Trophoblast cell (in vitro differentiated cells and primary cell): ENCODE data around the gene AURKA.
A peak's percentile ranks its signal among the peaks of the same experiment; 100 is the strongest.

Source experiments
- DNase-seq, 2 donors: peaks; one replicate each; pipeline ENCODE4 v3.0.0-alpha.2; 2016
- H2AFZ ChIP-seq: 2 replicates; pipeline ENCODE4 v1.6.1; 2013; ENCODE audit warnings: low read length, moderate library complexity, mild to moderate bottlenecking; ENCODE audit not compliant: insufficient read depth, poor library complexity
- H2AK5ac ChIP-seq: 2 replicates; pipeline ENCODE4 v1.6.1; 2013; ENCODE audit warnings: mild to moderate bottlenecking, low read length
- H2BK120ac ChIP-seq: 2 replicates; pipeline ENCODE4 v1.6.1; 2013; ENCODE audit warnings: low read length, mild to moderate bottlenecking, moderate library complexity; ENCODE audit not compliant: insufficient read depth, poor library complexity
- H2BK12ac ChIP-seq: 2 replicates; pipeline ENCODE4 v1.6.1; 2013; ENCODE audit warnings: mild to moderate bottlenecking, low read length, moderate library complexity
- H2BK5ac ChIP-seq: 2 replicates; pipeline ENCODE4 v1.6.1; 2013; ENCODE audit warnings: low read length, low read depth, moderate library complexity, mild to moderate bottlenecking; ENCODE audit not compliant: poor library complexity
- H3K14ac ChIP-seq: 2 replicates; pipeline ENCODE4 v1.6.1; 2013; ENCODE audit warnings: mild to moderate bottlenecking, low read length
- H3K18ac ChIP-seq: 2 replicates; pipeline ENCODE4 v1.6.1; 2013; ENCODE audit warnings: mild to moderate bottlenecking, low read length
- H3K23ac ChIP-seq: 2 replicates; pipeline ENCODE4 v1.6.1; 2013; ENCODE audit warnings: low read length
- H3K27ac ChIP-seq: 2 replicates; pipeline ENCODE4 v1.5.1; 2013; ENCODE audit warnings: low read depth, mild to moderate bottlenecking, inconsistent platforms, low read length, moderate library complexity
- H3K27me3 ChIP-seq: 2 replicates; pipeline ENCODE4 v1.6.1; 2013; ENCODE audit warnings: inconsistent platforms, mild to moderate bottlenecking, low read length, moderate library complexity; ENCODE audit not compliant: insufficient read depth
- H3K36me3 ChIP-seq, 2 experiments: 1 replicate in 1 of 2; 2 replicates in 1 of 2; pipeline ENCODE4 v1.6.1; 2013; ENCODE audit warnings: low read length in 2 of 2, mild to moderate bottlenecking in 2 of 2, moderate library complexity in 1 of 2; ENCODE audit not compliant: insufficient read depth in 2 of 2, control insufficient read depth in 1 of 2
- H3K4ac ChIP-seq: 2 replicates; pipeline ENCODE4 v1.6.1; 2013; ENCODE audit warnings: low read depth, mild to moderate bottlenecking, low read length, moderate library complexity
- H3K4me1 ChIP-seq, 2 experiments: 1 replicate in 1 of 2; 2 replicates in 1 of 2; pipeline ENCODE4 v1.6.1; 2013; ENCODE audit warnings: low read length in 2 of 2, mild to moderate bottlenecking in 2 of 2, moderate library complexity in 1 of 2; ENCODE audit not compliant: insufficient read depth in 2 of 2, control insufficient read depth in 1 of 2
- H3K4me2 ChIP-seq: 2 replicates; pipeline ENCODE4 v1.6.1; 2013; ENCODE audit warnings: inconsistent platforms, mild to moderate bottlenecking, low read length, moderate library complexity
- H3K4me3 ChIP-seq: 2 replicates; pipeline ENCODE4 v1.5.1; 2013; ENCODE audit warnings: mild to moderate bottlenecking, low read depth, low read length, inconsistent platforms
- H3K79me1 ChIP-seq: one replicate; pipeline ENCODE4 v1.6.1; 2013; ENCODE audit warnings: low read length
- H3K79me2 ChIP-seq: 2 replicates; pipeline ENCODE4 v1.6.1; 2013; ENCODE audit warnings: low read length, mild to moderate bottlenecking; ENCODE audit not compliant: control insufficient read depth, insufficient read depth, poor library complexity
- H3K9ac ChIP-seq: 2 replicates; pipeline ENCODE4 v1.6.1; 2013; ENCODE audit warnings: mild to moderate bottlenecking, low read length
- H3K9me3 ChIP-seq: 2 replicates; pipeline ENCODE4 v1.6.1; 2013; ENCODE audit warnings: low read depth, mild to moderate bottlenecking, control low read depth, inconsistent platforms, low read length; ENCODE audit not compliant: insufficient read depth
- H4K12ac ChIP-seq: 2 replicates; pipeline ENCODE4 v1.6.1; 2013; ENCODE audit warnings: low read depth, mild to moderate bottlenecking, low read length, moderate library complexity
- H4K8ac ChIP-seq: 2 replicates; pipeline ENCODE4 v1.6.1; 2013; ENCODE audit warnings: low read depth, mild to moderate bottlenecking, low read length, moderate library complexity
- H4K91ac ChIP-seq: one replicate; pipeline ENCODE4 v1.6.1; 2013; ENCODE audit warnings: low read depth, mild to moderate bottlenecking, low read length, moderate library complexity
- WGBS: extraction: QIAGEN DNeasy Blood & Tissue Kit; methylation state at CpG from one replicate; pipeline ENCODE4 v1.1.7; 2013; ENCODE audit warnings: missing lambda C conversion rate; ENCODE audit not compliant: insufficient read length, insufficient coverage; ENCODE audit errors: extremely low coverage; 5-methylcytosine and 5-hydroxymethylcytosine counted together

Gene AURKA

DNA sequence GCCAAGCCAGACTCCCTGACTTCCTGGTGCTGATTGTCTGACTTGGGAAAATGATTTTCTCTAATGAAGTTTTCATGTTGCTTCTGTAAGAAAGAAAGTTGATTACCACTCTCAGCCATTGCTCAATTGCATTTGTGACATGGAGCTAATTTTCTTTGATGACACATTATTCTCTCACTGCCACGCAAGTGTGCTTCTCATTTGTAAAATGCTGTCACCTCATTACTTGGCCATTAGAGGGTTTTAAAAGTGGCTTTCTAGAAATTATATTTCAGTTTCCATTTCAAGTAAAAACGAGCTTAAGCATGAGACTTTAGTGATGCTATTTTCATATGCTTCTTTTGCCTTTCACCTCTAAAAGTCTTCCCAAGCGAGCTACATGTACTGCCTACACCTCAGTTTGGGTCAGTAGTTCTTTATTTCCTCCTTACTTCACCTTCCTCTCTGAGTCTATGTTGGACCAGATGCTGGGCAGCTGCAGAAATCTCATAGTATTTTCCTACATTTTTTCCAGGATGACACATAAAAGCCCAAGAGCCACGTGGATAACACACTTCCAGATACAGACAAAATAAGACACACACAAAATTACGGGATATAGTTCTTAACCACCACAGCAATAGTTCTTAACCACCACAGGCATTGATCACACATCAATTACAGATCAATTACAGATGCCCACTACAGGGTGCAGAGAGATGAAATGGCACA, 39.5 kb downstream of the AURKA start:
- Histone ChIP-seq H4K12ac (no peak overlapping the region), H3K79me1 (no peaks in the 10 kb centered on the region), H2BK12ac (no peak overlapping the region), H3K27me3 (no peaks in the 10 kb centered on the region), H2BK120ac (no peak overlapping the region), H2AFZ (no peak overlapping the region), H3K9me3 (no peaks in the 10 kb centered on the region), H3K14ac (no peak overlapping the region), H4K91ac (no peak overlapping the region), H3K4me3 (no peak overlapping the region), H3K18ac (no peak overlapping the region), H4K8ac (no peak overlapping the region), H3K36me3 (no peaks in the 10 kb centered on the region), H3K4ac (no peak overlapping the region), H2AK5ac (no peak overlapping the region), H3K79me2 (no peaks in the 10 kb centered on the region), H3K9ac (no peak overlapping the region), H3K4me1 (no peaks in the 10 kb centered on the region), H3K4me2 (no peak overlapping the region), H3K23ac (no peak overlapping the region), H2BK5ac (no peak overlapping the region), H3K27ac (no peak overlapping the region)
- no peak for DNase-seq
- WGBS, result no CpG with 5 or more reads among the region's 5 CpGs

DNA sequence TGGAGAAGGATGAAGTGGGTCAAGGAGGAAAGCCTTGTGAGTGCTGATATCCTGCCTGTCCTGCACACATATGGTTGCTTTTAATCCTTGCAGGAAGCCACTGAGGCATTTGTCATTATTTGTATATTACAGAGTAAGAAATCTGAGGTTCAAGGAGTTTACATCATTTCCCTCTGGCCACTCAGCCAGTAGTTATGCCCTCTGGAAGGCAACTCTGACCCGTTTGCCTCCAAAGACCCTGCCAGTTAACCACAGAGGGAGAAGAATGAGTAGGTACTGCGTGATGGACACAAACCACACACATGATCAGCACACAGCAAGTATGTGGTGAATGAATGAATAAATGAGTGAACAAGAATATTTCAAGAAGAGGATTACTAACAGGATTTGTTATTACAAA, 41.2 kb downstream of the AURKA start:
- no peak for DNase-seq
- no peak overlapping the region for H3K4me2 ChIP-seq
- no peak overlapping the region for H3K4ac ChIP-seq
- H2BK5ac ChIP-seq, result no peak overlapping the region
- no peaks in the 10 kb centered on the region for H3K79me1 ChIP-seq
- H3K23ac ChIP-seq, result peak overlapping the region; percentile 94
- no peak overlapping the region for H4K12ac ChIP-seq
- no peaks in the 10 kb centered on the region for H3K9me3 ChIP-seq
- no peak overlapping the region for H3K18ac ChIP-seq
- H3K4me1 ChIP-seq, result no peaks in the 10 kb centered on the region
- no CpG with 5 or more reads among the region's 2 CpGs for WGBS
- H3K27ac ChIP-seq, result no peak overlapping the region
- no peak overlapping the region for H2BK12ac ChIP-seq
- no peak overlapping the region for H4K8ac ChIP-seq
- H2BK120ac ChIP-seq, result no peak overlapping the region
- no peak overlapping the region for H3K9ac ChIP-seq
- H3K14ac ChIP-seq, result no peak overlapping the region
- no peak overlapping the region for H3K4me3 ChIP-seq
- H4K91ac ChIP-seq, result no peak overlapping the region
- H2AFZ ChIP-seq, result no peak overlapping the region
- H2AK5ac ChIP-seq, result no peak overlapping the region
- no peaks in the 10 kb centered on the region for H3K27me3 ChIP-seq
- no peaks in the 10 kb centered on the region for H3K79me2 ChIP-seq
- H3K36me3 ChIP-seq, result no peaks in the 10 kb centered on the region

DNA sequence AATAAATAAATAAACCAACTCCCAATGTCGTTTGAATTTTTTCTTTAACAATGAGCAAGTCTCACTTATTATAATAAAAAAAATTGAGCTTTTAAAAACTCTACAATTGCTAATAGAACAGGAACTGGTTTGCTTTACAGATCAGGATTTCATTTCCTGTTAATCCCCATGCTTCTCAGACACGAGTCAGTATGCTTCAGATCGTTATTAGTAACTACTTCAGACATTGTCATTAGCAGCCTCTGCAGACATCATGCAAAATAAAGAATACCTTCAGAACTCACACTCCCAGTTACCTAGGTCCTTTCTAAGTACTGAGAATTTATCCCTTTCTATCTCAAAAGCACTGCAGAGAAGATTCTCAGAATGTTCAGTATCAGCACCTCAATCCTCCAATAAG, 43.3 kb downstream of the AURKA start:
- no peaks in the 10 kb centered on the region for H3K27me3 ChIP-seq
- DNase-seq, result no peak
- H3K79me1 ChIP-seq, result no peaks in the 10 kb centered on the region
- H3K14ac ChIP-seq, result no peak overlapping the region
- no peak overlapping the region for H4K12ac ChIP-seq
- H4K91ac ChIP-seq, result no peak overlapping the region
- no peak overlapping the region for H3K27ac ChIP-seq
- no peaks in the 10 kb centered on the region for H3K36me3 ChIP-seq
- no peak overlapping the region for H3K4ac ChIP-seq
- WGBS, result no CpG with 5 or more reads among the region's 3 CpGs
- H4K8ac ChIP-seq, result no peak overlapping the region
- H3K18ac ChIP-seq, result no peak overlapping the region
- H2AK5ac ChIP-seq, result no peak overlapping the region
- no peaks in the 10 kb centered on the region for H3K79me2 ChIP-seq
- H3K9ac ChIP-seq, result no peak overlapping the region
- no peak overlapping the region for H2BK5ac ChIP-seq
- H3K4me1 ChIP-seq, result no peaks in the 10 kb centered on the region
- H3K4me3 ChIP-seq, result no peak overlapping the region
- no peak overlapping the region for H2BK12ac ChIP-seq
- H2AFZ ChIP-seq, result no peak overlapping the region
- H3K4me2 ChIP-seq, result no peak overlapping the region
- no peak overlapping the region for H3K23ac ChIP-seq
- H2BK120ac ChIP-seq, result no peak overlapping the region
- H3K9me3 ChIP-seq, result no peaks in the 10 kb centered on the region

DNA sequence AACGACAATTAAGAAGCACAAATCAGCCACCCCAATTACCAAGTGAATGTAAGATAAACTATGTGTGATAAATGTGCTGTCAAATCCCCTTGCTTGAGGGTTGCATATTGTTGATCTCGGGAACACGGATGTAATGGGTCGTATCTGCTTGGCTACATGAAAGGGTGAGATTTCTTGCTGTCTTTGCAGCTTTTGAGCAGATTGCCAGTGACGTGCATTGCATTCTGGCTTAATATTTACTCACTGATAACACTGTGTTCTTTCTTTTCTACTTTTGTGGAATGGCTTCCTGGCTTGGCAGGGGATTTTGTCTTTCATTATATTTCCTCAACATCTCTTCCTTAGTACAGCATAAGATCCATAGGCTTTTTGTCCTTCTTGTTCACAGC, 43.7 kb downstream of the AURKA start:
- H4K12ac ChIP-seq, result no peak overlapping the region
- no peaks in the 10 kb centered on the region for H3K79me2 ChIP-seq
- no peak overlapping the region for H4K91ac ChIP-seq
- H2BK12ac ChIP-seq, result no peak overlapping the region
- H3K9me3 ChIP-seq, result no peaks in the 10 kb centered on the region
- DNase-seq, result no peak
- no peak overlapping the region for H3K14ac ChIP-seq
- no peak overlapping the region for H2BK120ac ChIP-seq
- H3K9ac ChIP-seq, result no peak overlapping the region
- no peak overlapping the region for H3K4me2 ChIP-seq
- no peak overlapping the region for H3K18ac ChIP-seq
- H3K23ac ChIP-seq, result no peak overlapping the region
- H4K8ac ChIP-seq, result no peak overlapping the region
- no peaks in the 10 kb centered on the region for H3K27me3 ChIP-seq
- no peak overlapping the region for H3K4me3 ChIP-seq
- H2AK5ac ChIP-seq, result no peak overlapping the region
- H3K4ac ChIP-seq, result no peak overlapping the region
- no peaks in the 10 kb centered on the region for H3K79me1 ChIP-seq
- H3K4me1 ChIP-seq, result no peaks in the 10 kb centered on the region
- H2BK5ac ChIP-seq, result no peak overlapping the region
- WGBS, result no CpG with 5 or more reads among the region's 5 CpGs
- no peaks in the 10 kb centered on the region for H3K36me3 ChIP-seq
- H2AFZ ChIP-seq, result no peak overlapping the region
- no peak overlapping the region for H3K27ac ChIP-seq
